ENCODE data around the gene ADK.
"Not testable (repeated sequence)": the region's sequence is repeated elsewhere in the genome, so short reads cannot be mapped to it uniquely, and the experiment has no call there.

Gene ADK

DNA sequence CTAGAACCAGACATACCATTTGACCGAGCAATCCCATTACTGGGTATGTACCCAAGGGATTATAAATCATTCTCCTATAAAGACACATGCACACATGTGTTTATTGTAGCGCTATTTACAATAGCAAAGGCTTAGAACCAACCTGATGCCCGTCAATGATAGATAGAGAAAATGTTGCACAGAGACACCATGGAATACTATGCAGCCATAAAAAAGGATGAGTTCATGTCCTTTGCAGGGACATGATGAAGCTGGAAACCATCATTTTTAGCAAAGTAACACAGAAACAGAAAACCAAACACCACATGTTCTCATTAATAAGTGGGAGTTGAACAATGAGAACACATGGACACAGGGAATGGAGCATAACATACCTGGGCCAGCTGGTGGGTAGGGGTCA, 202.0 kb downstream of the ADK start:
- DNase-seq (ENCODE audit: low read depth), result not testable (repeated sequence)

DNA sequence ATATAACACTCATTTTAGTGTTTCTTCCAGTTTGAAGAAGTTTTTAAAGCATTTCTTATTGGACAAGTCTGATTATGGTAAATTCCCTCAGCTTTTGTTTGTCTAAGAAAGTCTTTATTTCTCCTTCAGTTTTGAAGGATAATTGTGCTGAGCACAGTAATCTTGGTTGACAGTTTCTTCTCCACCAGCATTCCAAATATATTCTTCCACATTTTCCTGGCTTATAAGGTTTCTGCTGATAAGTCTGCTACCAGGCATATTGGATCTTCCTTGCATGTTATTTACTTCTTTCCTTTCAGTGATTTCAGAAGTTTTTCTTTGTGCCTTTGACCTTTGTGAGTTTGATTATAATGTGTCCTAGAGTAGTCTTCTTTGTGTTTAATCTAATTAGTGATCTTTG, 210.7 kb downstream of the ADK start:
- DNase-seq (ENCODE audit: low read depth), result no peak

- DNase-seq (ENCODE audit: low read depth), result no peak
Measured at GRCh38 chr10:74363727-74364126, 212.7 kb downstream of the ADK start.

GRCh38 chr10:74365109-74365508, 214.1 kb downstream of the ADK start:
- DNase-seq (ENCODE audit: low read depth), result no peak

GRCh38 chr10:74371696-74372095, 220.7 kb downstream of the ADK start:
- DNase-seq (ENCODE audit: low read depth), result peak; percentile 72

GRCh38 chr10:74373059-74373458, 222.0 kb downstream of the ADK start:
- DNase-seq (ENCODE audit: low read depth), result no peak

GRCh38 chr10:74377476-74377875, 226.5 kb downstream of the ADK start:
- no peak for DNase-seq (ENCODE audit: low read depth)

GRCh38 chr10:74379474-74379873, 228.5 kb downstream of the ADK start:
- no peak for DNase-seq (ENCODE audit: low read depth)

GRCh38 chr10:74380795-74381194, 229.8 kb downstream of the ADK start:
- DNase-seq (ENCODE audit: low read depth), result no peak

DNA sequence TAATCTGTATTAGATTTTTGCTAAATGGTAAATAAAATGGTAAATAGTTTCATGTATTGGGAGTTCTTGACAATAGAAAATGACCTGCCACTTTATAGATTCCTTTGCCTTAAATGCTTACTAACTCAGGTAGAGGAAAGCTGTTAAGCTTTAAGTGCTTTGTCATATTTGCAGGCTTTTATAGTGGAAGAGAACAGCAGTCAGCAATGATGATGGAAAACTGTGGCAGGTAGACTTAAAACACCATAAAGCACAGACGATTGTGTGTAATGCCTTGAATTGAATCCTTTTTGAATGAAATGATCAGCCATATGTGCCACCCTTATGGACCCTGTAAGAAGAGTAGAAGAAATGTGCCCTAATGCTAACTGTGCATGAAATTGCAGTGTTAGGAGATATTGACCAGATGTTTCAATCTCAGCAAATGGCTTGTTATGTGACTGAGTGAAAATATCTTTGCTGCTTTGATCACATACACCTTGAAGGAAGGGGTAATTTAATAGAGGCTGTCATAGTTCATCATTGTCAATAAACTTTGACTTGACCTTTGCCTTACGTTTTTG, 230.4 kb downstream of the ADK start:
- DNase-seq (ENCODE audit: low read depth), result no peak

DNA sequence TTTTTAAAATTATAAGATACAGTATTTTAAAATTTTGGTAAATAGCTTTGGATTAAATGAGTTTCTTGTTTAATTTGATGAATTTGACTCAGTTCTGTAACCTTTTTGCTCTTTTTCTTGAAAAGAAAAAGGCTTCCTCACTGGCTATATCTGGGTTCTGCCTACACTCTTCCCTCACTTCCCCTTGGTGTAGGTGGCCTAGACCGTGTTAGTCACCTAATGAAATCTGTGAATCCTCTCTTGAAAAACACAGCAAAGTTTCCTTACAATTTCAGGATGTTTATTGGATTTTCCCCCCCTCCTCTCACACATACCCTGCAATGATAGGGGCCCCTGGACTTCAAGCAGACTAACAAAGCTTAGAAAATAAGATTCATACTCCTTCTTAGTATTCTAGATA, 231.6 kb downstream of the ADK start:
- no peak for DNase-seq (ENCODE audit: low read depth)

DNA sequence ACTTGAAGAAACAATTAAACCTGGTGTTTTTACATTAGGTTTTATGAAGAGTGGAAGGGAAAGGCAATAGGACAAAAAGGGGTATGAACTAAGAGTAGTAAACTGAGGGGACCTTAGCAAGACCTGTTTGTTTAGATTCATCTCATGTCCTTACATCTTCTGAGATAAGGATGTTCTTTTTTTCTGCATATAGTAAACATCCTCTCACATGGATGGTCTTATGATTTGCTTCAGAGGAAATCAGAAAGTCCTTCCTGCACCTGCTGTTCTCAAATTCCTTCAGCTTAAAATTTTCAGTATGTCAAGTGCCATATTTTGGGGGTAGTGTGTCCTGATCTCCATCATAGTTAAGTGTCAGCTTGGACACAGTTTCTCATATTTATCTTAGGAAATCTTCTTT, 232.6 kb downstream of the ADK start:
- DNase-seq (ENCODE audit: low read depth), result no peak

DNA sequence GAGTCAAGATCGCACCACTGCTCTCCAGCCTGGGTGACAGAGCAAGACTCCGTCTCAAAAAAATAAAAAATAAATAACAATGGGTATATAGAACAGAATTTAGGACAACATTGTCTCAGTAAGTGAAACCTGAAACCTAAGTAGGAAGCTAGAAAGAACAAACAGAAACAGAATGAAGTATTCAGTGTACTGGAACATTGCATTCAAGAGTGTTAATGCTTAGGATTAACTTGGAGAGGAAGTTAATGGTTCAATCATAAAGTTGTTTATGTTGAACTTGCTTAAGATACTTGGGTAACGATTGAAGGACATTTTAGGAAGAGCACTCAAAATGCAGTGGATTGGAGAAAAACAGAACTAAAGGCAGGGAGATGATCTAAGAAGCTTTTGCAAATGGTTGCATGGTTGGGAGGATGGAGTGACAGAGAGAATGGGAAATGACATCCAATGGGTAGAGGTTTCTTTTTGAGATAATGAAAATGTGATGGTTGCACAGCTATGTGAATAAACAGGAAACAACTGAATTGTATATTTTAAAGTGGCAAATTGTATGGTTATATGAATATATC, 233.7 kb downstream of the ADK start:
- DNase-seq (ENCODE audit: low read depth), result no peak

- no peak for DNase-seq (ENCODE audit: low read depth)
Measured at GRCh38 chr10:74388801-74389200, 237.8 kb downstream of the ADK start.

DNA sequence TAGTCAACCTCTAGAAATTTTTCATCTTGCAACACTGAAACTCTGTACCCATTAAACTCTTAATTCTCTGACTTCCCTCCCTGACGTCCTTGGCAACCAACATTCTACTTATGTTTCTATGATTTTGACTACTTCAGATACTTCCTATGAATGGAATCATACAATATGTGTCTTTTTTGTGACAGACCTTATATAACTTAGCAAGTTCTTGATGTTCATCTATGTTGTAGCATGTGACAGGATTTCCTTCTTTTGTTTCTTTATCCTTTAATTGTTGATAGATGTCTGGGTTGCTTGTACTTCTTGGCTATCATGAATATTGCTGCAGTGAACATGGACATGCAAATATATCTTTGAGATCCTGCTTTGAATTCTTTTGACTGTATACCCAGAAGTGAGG, 240.8 kb downstream of the ADK start:
- DNase-seq (ENCODE audit: low read depth), result no peak

GRCh38 chr10:74394416-74394969, 243.5 kb downstream of the ADK start:
- DNase-seq (ENCODE audit: low read depth), result peak; percentile 79

GRCh38 chr10:74400186-74400585, 249.2 kb downstream of the ADK start:
- DNase-seq (ENCODE audit: low read depth), result no peak

DNA sequence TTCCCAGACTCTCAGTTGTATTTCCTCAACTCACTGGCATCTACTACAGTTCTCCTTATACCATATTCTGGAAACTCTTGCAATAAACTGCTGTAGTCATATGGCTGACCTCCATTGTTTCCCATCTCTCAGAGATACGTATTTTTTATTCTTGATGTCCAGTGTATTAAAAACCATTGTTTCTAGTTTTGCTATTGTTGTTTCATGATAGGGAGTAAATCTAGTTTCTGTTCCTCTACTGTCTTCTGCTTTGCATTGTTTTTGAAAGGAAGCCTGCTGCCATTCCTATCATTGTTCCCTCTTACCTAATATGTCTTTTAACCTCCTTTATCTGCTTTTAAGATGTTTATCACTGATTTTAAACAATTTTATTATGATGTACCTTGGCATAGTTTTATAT, 255.0 kb downstream of the ADK start:
- DNase-seq (ENCODE audit: low read depth), result no peak

DNA sequence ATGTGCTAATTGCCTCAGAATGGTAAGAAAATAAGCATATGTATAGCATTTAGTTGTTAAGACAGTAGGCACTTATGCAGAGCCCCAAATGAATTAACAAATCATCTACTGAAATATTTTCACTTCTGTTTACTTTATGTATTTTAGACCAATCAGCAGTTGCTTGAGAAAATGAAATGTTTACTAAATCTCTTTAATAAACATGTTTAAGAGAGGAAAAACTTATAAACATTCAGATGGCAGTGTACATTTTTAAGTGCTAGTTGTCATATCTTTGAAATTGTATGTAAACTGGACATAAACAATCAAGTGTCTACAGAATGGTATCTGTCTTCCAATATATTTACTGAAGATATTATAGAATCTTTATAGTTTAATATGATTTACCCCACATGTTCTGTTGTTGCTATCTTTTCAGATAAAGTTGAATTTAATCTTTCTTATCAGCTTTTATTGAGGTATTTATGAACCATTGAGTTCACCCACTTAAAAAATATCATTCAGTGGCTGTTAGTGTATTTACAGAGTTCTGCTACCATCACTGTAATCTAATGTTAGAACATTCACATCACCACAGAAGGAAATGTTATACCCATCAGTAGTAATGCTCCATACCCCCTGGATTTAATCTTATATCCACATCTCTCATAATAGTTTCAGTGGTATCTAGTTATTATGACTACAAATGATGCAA, 264.3 kb downstream of the ADK start:
- DNase-seq (ENCODE audit: low read depth), result no peak

DNA sequence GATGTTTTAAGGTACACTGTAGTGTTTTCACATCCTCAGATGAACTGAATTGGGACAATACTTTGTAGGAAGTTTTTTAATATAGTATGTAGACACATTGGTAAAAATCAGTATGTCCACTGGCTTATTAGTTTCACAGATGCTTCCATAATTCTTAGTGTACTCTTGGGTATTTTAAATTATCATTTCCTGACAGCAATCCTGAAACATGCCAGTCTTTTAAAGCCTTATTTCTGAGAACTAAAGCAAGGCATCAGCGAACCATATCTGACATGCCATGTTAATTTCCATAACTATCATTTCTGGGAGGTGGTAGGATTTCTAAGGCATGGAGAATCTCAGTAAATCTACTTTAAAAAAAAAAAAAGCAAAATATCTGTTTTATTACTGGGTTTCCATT, 266.4 kb downstream of the ADK start:
- no peak for DNase-seq (ENCODE audit: low read depth)

- no peak for DNase-seq (ENCODE audit: low read depth)
Measured at GRCh38 chr10:74418285-74418872, 267.4 kb downstream of the ADK start.

DNA sequence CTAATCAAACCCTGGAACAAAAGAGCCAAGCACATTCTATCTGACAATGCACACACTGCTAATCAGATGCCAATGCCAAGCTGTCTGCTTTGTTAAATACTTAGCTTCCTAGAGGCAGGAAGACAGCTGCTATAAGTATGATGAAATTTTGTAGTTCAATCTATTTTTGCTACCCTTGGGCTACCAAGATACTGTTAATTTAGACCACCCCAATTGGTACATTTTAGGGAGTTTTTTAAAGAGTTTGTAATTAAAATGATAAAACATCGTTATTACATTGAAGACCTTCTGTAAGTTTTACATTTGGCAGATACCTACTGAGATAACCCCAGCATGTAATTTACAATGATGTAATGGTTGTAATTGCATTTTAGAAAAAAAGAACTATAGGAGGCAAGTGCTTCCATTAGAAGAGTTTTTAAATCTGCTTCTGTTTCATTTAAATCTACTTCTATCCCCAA, 268.5 kb downstream of the ADK start:
- no peak for DNase-seq (ENCODE audit: low read depth)

GRCh38 chr10:74419958-74420375, 268.9 kb downstream of the ADK start:
- DNase-seq (ENCODE audit: low read depth), result peak; percentile 6

Measured in fibroblast of gingiva (primary cell).